Measurements from ENCODE around the gene CPED1. TPM values are rescaled to one million over a fixed set of nuclear protein-coding genes. Genes with fewer than 3 reads are reported as not detected.
"Not testable (repeated sequence)": the region's sequence is repeated elsewhere in the genome, so short reads cannot be mapped to it uniquely, and the experiment has no call there.

Gene CPED1
- total RNA-seq, 1 donor from 2014 or later: 3.9 TPM

- Mint-ChIP-seq H3K27ac (ENCODE audit: unreplicated experiment) (peak overlapping the region; percentile 87), H3K9me3 (ENCODE audit: unreplicated experiment) (no peaks in the 10 kb centered on the region), H3K4me1 (ENCODE audit: unreplicated experiment) (peaks cover 40% of the 10 kb centered on the region), H3K36me3 (ENCODE audit: unreplicated experiment) (no peaks in the 10 kb centered on the region), H3K27me3 (ENCODE audit: unreplicated experiment) (peaks cover 2% of the 10 kb centered on the region), H3K4me3 (ENCODE audit: unreplicated experiment) (no peak overlapping the region)
- no peak for DNase-seq (ENCODE audit: extremely low spot score, unreplicated experiment)
- no peak for TF ChIP-seq CTCF (IDR thresholded peaks at IDR 0.05)
Observed at GRCh38 chr7:121002757-121003200, 14.3 kb downstream of the CPED1 start.

- Mint-ChIP-seq H3K27me3 (ENCODE audit: unreplicated experiment) (peaks cover 2% of the 10 kb centered on the region), H3K4me3 (ENCODE audit: unreplicated experiment) (no peak overlapping the region), H3K27ac (ENCODE audit: unreplicated experiment) (no peak overlapping the region), H3K36me3 (ENCODE audit: unreplicated experiment) (no peaks in the 10 kb centered on the region), H3K9me3 (ENCODE audit: unreplicated experiment) (no peaks in the 10 kb centered on the region), H3K4me1 (ENCODE audit: unreplicated experiment) (peaks cover 40% of the 10 kb centered on the region)
- no peak for TF ChIP-seq CTCF (IDR thresholded peaks at IDR 0.05)
- no peak for DNase-seq (ENCODE audit: extremely low spot score, unreplicated experiment)
Observed at GRCh38 chr7:121003986-121004685, 15.6 kb downstream of the CPED1 start.

- not testable (repeated sequence) for H3K36me3 Mint-ChIP-seq (ENCODE audit: unreplicated experiment); DNase-seq (ENCODE audit: extremely low spot score, unreplicated experiment); H3K27me3 Mint-ChIP-seq (ENCODE audit: unreplicated experiment); H3K4me3 Mint-ChIP-seq (ENCODE audit: unreplicated experiment); H3K27ac Mint-ChIP-seq (ENCODE audit: unreplicated experiment); H3K9me3 Mint-ChIP-seq (ENCODE audit: unreplicated experiment)
- H3K4me1 Mint-ChIP-seq (ENCODE audit: unreplicated experiment): peaks cover 33% of the 10 kb centered on the region
Observed at GRCh38 chr7:121005058-121005457, 16.5 kb downstream of the CPED1 start.

- peaks cover 2% of the 10 kb centered on the region for H3K27me3 Mint-ChIP-seq (ENCODE audit: unreplicated experiment)
- no peak overlapping the region for H3K4me3 Mint-ChIP-seq (ENCODE audit: unreplicated experiment)
- H3K9me3 Mint-ChIP-seq (ENCODE audit: unreplicated experiment): no peaks in the 10 kb centered on the region
- no peak overlapping the region for H3K27ac Mint-ChIP-seq (ENCODE audit: unreplicated experiment)
- DNase-seq (ENCODE audit: extremely low spot score, unreplicated experiment): no peak
- no peak for TF ChIP-seq CTCF (IDR thresholded peaks at IDR 0.05)
- H3K36me3 Mint-ChIP-seq (ENCODE audit: unreplicated experiment): no peaks in the 10 kb centered on the region
- H3K4me1 Mint-ChIP-seq (ENCODE audit: unreplicated experiment): peaks cover 27% of the 10 kb centered on the region
Observed at GRCh38 chr7:121005996-121006584, 17.6 kb downstream of the CPED1 start.

- H3K4me1 Mint-ChIP-seq (ENCODE audit: unreplicated experiment): peaks cover 24% of the 10 kb centered on the region
- no peaks in the 10 kb centered on the region for H3K9me3 Mint-ChIP-seq (ENCODE audit: unreplicated experiment)
- DNase-seq (ENCODE audit: extremely low spot score, unreplicated experiment): no peak
- H3K4me3 Mint-ChIP-seq (ENCODE audit: unreplicated experiment): no peak overlapping the region
- no peak for TF ChIP-seq CTCF (IDR thresholded peaks at IDR 0.05)
- H3K36me3 Mint-ChIP-seq (ENCODE audit: unreplicated experiment): no peaks in the 10 kb centered on the region
- no peak overlapping the region for H3K27ac Mint-ChIP-seq (ENCODE audit: unreplicated experiment)
- peaks cover 2% of the 10 kb centered on the region for H3K27me3 Mint-ChIP-seq (ENCODE audit: unreplicated experiment)
Observed at GRCh38 chr7:121006711-121007315, 18.3 kb downstream of the CPED1 start.

Data from osteocyte (in vitro differentiated cells).